RWPE1 (cell line): ENCODE results near the gene WDR3.

ENCODE experiments used
- CTCF ChIA-PET: fragments of 350-600 bp; sonication (Branson Sonifier 250); formaldehyde crosslinking; extraction: SDS; loops from one replicate; lab custom pipeline; 2021; lab: Yijun Ruan, JAX
- POLR2A ChIA-PET: fragments of 400-600 bp; formaldehyde crosslinking; extraction: SDS; loops from one replicate; lab custom pipeline; 2020; ENCODE audit warnings: antibody characterized with exemption; ENCODE audit not compliant: low non-redundant PET; lab: Yijun Ruan, JAX
- DNase-seq: peaks from one replicate; pipeline ENCODE4 v3.0.0; 2012; ENCODE audit warnings: low spot score
- H3K27ac ChIP-seq: fragments of 450-650 bp; 2 replicates; pipeline ENCODE4 v1.5.1; 2017
- TF ChIP-seq, protein P1 (sequence below): fragments of 450-650 bp; conservative IDR thresholded peaks from 2 replicates; pipeline ENCODE4 v1.5.1; 2017; ENCODE audit warnings: low read depth, mild to moderate bottlenecking

The WDR3 gene

DNA sequence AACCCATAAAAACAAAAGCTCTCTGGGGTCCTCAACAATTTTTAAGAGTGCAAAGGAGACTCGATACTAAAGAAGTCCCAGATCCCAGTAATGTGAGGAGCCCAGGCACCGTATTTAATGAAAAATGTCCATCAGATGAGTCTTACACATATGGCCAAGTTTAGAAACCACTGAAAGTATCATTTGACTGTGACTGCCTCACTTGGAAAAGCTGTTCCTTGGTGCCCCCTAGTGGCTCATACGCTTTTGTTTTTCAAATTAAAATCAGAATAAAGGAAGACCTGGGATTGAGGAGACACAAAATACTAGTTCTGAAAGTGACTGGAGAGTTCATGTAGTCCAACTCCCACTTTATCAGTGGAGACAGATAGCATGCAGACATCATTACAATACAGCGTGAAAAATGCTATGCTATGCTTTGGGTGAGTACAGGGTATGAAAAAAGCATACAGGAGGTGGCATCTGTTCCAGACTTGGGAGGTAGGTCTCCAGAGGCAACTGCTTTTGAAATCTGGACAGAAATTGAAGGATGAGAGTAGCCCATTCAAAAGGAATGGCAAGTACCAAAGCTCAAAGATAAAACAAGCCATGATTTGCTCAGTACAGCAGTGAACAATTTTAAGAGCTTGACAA, 33.9 kb upstream of the WDR3 start:
- ChIA-PET CTCF (interaction anchor here (0.6 to 1.8 kb wide), 13 partner anchors 14 to 821 kb away, joined by 3 to 15 read pairs (median 4); partner anchors contain the start of genes GDAP2, TENT5C and WDR3), POLR2A (no interaction called here)
- no peak overlapping the region for H3K27ac ChIP-seq
- TF ChIP-seq, protein P1, sequence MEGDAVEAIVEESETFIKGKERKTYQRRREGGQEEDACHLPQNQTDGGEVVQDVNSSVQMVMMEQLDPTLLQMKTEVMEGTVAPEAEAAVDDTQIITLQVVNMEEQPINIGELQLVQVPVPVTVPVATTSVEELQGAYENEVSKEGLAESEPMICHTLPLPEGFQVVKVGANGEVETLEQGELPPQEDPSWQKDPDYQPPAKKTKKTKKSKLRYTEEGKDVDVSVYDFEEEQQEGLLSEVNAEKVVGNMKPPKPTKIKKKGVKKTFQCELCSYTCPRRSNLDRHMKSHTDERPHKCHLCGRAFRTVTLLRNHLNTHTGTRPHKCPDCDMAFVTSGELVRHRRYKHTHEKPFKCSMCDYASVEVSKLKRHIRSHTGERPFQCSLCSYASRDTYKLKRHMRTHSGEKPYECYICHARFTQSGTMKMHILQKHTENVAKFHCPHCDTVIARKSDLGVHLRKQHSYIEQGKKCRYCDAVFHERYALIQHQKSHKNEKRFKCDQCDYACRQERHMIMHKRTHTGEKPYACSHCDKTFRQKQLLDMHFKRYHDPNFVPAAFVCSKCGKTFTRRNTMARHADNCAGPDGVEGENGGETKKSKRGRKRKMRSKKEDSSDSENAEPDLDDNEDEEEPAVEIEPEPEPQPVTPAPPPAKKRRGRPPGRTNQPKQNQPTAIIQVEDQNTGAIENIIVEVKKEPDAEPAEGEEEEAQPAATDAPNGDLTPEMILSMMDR: peak; percentile 78
- peak; percentile 52 for DNase-seq

DNA sequence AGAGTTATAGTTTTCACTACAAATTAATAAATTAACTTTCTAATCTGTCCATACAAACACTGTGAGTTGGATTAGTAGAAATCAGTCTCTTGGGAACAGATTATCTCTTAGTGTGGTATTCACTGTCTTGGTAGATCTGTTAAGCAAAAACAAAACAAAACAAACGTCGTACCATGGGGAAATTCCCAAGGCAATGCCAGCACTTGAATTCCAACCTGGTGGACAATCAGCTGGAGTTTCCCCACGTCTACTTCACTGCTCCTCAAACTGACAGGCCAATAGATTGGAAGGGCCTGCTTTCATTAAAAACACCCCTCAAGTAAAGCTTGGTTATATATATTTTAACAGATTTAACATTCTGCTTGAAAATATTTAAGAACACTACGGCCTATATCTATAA, 32.0 kb upstream of the WDR3 start:
- no peak for DNase-seq
- ChIA-PET POLR2A (no interaction called here), CTCF (no interaction called here)
- TF ChIP-seq, protein P1: no peak
- H3K27ac ChIP-seq: no peak overlapping the region

DNA sequence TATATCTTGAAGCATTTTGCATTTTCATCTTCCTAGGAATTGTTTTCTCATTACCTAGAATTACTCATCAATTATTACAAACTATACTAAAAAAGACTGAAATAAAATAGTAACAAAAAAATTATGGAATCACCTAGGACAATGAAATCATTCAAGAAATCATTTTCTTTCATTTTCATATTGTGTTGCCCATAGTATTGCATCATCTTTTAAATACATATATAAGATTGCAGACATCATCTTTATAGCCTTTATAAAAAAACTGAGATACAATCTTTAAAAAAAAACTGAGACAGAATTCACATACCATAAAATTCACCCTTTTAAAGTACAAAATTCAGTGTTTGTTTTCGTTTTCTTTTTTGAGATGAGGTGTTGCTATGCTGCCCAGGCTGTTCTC, 29.7 kb upstream of the WDR3 start:
- TF ChIP-seq, protein P1: no peak
- no peak for DNase-seq
- H3K27ac ChIP-seq: no peak overlapping the region
- POLR2A ChIA-PET: no interaction called here
- CTCF ChIA-PET: interaction anchor here (0.7 kb wide), 1 partner anchor 387 kb away, joined by 4 read pairs; no protein-coding TSS in a partner anchor

DNA sequence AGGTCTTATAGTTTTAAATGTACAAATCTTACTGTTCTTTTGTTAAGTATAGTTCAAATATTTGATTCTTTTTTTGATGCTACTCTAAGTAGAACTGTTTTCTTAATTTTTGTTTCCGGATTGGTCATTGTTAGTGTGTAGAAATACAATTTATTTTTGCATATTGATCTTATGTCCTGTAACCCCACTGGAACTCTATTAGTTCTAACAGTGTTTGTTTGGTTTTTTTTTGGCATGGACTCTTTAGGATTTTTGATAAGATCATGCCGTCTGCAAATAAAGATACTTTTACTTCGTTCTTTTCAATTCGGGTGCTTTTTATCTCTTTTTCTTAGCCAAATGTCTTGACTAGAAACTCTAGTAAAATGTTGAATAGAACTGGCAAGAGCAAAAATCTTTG, 26.6 kb upstream of the WDR3 start:
- ChIA-PET CTCF (interaction anchor here (0.6 kb wide), 1 partner anchor 403 kb away, joined by 3 read pairs; no protein-coding TSS in a partner anchor), POLR2A (no interaction called here)
- no peak for DNase-seq
- TF ChIP-seq, protein P1: no peak
- no peak overlapping the region for H3K27ac ChIP-seq

DNA sequence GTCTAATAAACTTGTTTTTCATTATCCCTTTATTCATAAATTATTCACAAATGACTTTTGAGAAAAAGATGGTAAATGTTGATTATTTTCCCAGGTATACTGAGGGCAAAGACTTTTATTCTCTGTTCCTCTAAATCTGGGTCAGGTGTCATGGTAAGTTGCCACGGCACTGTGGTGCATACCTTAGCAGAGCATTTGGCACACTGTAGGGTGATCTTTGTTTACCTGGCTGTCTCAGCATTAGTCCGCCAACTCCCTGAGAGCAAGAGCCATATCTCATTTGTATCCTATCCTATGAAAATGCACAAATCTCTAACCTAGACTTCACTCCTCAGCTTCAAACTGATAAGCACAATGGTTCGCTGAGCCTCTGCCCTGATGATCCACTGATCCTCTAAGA, 25.1 kb upstream of the WDR3 start:
- TF ChIP-seq, protein P1: no peak
- DNase-seq: no peak
- CTCF ChIA-PET: no interaction called here
- POLR2A ChIA-PET: no interaction called here
- H3K27ac ChIP-seq: no peak overlapping the region

DNA sequence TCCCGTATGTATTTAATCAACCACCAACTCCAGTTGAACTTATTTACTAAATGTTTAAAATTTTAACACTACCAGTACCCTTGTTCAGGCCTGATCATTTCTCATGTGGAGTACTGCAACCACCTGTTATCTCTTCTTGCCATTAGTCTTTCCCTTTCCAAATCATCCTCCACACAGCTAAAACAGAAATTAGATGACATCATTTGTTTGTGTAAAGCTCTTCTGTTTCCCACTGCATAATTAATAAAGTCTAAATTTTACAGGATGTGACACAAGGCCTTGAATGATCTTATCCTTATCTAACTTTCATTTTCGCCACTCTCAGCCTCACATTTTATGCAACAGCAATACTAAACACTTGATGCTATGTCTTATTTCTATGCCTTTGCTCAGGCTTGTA, 24.5 kb upstream of the WDR3 start:
- H3K27ac ChIP-seq: no peak overlapping the region
- ChIA-PET CTCF (no interaction called here), POLR2A (no interaction called here)
- TF ChIP-seq, protein P1: no peak
- no peak for DNase-seq
